CD1c-positive myeloid dendritic cell (primary cell): ENCODE measurements around the gene SLC16A4.

Experiments used
- DNase-seq: peaks from one replicate; pipeline ENCODE4 v3.0.0-alpha.2; 2016; ENCODE audit errors: extremely low spot score

The SLC16A4 gene

DNA sequence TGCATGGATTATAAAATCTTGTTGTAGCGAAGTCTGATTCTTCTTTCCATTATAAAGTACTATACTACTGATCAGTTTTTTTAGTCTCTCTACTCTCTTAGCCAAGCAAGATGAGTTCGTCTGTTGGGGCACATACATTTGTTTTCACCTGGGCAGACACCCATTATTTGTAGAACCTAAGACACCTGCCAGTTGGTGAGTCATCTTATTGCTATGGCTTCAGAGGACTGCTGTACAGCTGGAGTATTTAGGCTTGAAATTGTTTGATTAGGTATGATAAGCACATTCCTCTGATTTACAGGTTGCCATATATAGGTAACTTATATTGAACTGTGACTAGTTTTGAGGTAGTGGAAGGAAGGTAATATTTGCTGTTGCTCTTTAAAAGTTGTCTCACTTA is 34.4 kb downstream of the SLC16A4 start:
- no peak for DNase-seq

DNA sequence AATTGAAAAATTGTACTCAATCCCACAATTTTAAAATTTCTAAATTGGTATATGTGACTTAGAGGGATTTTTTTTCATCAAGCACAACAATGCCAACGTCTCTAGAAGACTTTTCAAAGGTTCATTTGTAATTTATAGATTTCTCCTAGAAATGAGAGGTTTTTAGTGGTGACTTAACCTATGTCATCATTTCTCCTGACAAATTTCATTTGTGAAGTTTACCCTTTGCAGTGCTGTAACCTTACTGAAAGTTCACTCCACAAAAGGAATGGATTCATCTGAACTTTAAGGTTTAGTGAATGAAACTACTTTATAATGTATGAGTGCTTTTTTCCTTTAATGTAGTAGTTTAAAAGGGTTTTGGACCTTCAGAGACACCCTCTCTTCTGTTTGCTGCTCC is 35.5 kb downstream of the SLC16A4 start:
- no peak for DNase-seq

DNA sequence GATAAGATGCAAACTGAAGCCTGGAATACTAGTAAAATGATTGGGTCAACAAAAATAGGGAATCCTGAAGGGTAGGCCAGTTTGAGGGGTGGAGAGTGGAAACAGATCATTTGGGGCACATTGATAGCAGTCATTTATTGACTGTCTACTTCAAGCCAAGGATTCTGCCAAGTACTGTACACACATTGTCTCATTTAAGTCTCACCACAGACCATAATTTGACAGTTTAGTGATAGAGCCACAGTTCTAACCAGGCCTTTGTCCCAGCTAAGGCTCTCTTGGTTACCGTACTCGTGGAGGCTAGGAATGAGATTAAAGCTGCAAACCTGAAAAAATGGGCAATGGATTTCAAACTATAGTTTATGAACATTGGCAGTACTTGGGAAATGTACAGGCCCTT is 40.5 kb downstream of the SLC16A4 start:
- DNase-seq, result no peak

GRCh38 chr1:110348771-110349170 is 42.1 kb downstream of the SLC16A4 start:
- no peak for DNase-seq

DNA sequence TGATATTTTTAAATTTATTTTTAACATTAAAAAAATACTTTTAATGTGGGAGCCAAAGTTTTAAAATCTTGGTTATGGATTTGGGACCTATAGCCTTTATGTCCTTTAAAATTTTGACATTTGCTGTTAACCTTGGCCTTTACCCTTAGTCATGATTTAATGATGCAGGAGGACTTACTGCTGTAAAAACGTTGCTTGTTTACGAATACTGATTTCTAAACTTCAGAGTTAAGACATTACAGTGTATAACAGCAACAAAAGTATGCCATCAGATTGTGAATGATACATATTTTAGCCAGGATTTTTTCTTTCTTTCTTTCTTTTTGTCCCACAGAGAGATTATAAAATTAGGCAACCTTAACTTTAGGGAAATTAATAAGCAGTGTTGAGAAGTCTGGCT is 42.8 kb downstream of the SLC16A4 start:
- no peak for DNase-seq

DNA sequence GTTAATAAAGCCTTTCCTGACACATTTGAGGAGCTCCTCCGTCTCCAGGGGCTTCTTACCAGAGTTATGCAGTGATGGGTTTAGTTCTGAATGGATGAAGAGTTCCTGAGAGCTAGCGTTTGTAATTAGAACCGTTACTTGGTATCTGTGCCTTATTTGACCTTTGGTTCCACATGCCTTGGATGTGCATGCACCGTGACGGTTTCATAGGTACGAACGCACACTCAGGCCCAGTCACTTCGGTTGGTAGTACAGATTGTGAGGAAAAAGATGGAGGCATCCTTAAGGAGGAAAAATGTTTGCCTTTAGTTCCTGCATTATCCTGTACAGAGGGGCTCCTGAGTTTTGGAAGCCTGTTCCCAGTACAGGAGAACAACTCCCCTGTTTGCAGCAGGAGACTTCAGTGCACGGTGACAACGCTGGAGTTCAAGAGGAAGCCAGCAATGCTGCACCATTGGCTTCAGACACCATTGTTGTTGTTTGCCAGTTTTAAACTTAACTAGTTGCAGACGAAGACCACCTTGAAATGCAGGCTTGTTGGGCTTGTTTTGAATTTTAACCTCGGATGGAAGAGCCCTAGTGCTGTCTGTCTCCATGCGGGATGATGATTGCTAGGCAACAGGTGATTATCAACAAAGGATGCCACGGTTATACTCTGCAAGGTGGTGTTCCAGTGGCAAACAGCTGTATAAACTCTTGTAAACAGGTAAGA is 43.5 kb downstream of the SLC16A4 start:
- no peak for DNase-seq

DNA sequence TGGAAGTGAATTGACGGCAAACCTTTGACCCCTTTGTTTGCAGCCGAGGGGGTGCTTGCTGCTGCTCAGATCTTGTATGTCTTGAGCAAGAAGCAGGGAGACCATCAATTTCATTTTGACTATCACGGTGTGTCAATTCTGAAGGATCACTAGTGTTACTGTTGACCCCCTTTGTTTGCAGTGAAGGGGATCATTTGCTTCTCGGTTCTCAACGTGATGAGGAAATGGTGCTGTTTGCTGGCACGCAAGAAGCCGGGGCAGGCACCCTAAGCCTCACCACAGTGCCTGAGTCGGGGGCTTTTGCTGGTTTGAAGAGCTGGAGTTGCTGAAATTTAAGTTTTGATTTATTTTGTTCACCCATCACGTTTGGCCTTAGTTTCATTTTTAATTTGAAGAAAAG is 44.1 kb downstream of the SLC16A4 start:
- no peak for DNase-seq

DNA sequence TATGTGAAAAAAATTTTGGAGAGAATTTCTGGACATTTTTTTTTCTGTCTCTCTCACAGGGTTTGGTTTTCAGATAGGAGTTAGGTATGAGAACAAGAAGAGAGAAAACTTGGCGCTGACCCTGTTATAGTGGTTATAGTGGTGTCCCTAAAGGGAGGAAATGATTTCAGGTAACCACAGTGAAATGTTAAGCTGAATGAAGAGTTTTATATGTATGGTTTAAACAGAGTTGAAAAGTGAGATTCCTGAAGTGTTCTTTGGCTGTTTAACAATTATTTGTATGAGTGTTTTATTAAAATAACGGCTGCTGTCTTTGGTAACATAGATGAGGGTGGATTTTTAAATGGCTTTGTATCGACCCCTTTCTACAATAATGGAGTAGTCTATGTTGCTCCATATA is 45.3 kb downstream of the SLC16A4 start:
- DNase-seq, result no peak

- DNase-seq, result no peak
Measured at GRCh38 chr1:110344152-110344551, 46.7 kb downstream of the SLC16A4 start.

DNA sequence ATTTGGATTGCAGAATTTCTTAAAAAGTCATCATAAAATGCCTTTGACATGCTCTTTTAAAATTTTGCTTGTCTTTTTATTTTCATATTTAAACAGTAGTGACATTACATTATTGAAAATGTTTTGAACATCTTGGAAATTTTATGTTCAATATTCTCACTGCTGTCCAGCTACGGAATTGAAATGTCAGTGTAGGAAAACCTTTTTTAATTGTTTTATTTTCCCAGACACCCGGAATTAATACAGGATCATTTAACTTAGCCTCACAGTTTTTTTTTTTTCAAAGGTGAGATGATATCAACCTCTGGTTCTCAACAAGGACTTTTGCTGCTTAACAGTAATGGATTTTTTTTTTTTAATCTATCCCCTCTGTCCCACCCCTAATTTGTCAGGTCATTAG is 47.6 kb downstream of the SLC16A4 start:
- no peak for DNase-seq

DNA sequence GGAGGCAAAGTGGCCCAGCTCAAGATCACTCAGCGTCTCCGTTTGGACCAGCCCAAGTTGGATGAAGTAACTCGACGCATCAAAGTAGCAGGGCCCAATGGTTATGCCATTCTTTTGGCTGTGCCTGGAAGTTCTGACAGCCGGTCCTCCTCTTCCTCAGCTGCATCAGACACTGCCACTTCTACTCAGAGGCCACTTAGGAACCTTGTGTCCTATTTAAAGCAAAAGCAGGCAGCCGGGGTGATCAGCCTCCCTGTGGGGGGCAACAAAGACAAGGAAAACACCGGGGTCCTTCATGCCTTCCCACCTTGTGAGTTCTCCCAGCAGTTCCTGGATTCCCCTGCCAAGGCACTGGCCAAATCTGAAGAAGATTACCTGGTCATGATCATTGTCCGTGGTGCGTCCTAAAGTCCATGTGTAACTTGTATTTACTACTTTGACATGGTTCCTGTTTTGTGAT is 48.9 kb downstream of the SLC16A4 start:
- DNase-seq, result no peak

DNA sequence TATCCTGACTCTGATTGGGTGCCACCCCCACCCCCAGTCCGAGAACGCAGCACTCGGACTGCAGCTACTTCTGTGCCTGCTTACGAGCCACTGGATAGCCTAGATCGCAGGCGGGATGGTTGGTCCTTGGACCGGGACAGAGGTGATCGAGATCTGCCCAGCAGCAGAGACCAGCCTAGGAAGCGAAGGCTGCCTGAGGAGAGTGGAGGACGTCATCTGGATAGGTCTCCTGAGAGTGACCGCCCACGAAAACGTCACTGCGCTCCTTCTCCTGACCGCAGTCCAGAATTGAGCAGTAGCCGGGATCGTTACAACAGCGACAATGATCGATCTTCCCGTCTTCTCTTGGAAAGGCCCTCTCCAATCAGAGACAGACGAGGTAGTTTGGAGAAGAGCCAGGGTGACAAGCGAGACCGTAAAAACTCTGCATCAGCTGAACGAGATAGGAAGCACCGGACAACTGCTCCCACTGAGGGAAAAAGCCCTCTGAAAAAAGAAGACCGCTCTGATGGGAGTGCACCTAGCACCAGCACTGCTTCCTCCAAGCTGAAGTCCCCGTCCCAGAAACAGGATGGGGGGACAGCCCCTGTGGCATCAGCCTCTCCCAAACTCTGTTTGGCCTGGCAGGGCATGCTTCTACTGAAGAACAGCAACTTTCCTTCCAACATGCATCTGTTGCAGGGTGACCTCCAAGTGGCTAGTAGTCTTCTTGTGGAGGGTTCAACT is 49.5 kb downstream of the SLC16A4 start:
- DNase-seq, result no peak

- DNase-seq, result no peak
Measured at GRCh38 chr1:110340207-110340468, 50.7 kb downstream of the SLC16A4 start.

DNA sequence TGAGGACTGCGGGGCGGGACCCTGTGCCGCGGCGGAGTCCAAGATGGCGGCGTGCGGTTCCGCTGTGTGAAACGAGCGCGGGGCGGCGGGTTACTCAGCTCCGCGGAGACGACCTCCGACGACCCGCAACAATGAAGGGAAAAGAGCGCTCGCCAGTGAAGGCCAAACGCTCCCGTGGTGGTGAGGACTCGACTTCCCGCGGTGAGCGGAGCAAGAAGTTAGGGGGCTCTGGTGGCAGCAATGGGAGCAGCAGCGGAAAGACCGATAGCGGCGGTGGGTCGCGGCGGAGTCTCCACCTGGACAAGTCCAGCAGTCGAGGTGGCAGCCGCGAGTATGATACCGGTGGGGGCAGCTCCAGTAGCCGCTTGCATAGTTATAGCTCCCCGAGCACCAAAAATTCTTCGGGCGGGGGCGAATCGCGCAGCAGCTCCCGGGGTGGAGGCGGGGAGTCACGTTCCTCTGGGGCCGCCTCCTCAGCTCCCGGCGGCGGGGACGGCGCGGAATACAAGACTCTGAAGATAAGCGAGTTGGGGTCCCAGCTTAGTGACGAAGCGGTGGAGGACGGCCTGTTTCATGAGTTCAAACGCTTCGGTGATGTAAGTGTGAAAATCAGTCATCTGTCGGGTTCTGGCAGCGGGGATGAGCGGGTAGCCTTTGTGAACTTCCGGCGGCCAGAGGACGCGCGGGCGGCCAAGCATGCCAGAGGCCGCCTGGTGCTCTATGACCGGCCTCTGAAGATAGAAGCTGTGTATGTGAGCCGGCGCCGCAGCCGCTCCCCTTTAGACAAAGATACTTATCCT is 51.2 kb downstream of the SLC16A4 start:
- DNase-seq, result peak; percentile 60

GRCh38 chr1:110338886-110339406 is 51.9 kb downstream of the SLC16A4 start, which contains the start of gene RBM15:
RBM15 (plus strand) TSS chr1:110339377; CDS start chr1:110339406, 29 bp downstream.
- DNase-seq, result peak; percentile 100

- DNase-seq, result peak; percentile 96
Measured at GRCh38 chr1:110338309-110338885, 52.4 kb downstream of the SLC16A4 start.

GRCh38 chr1:110337704-110338308 is 53.0 kb downstream of the SLC16A4 start:
- DNase-seq, result peak; percentile 35

DNA sequence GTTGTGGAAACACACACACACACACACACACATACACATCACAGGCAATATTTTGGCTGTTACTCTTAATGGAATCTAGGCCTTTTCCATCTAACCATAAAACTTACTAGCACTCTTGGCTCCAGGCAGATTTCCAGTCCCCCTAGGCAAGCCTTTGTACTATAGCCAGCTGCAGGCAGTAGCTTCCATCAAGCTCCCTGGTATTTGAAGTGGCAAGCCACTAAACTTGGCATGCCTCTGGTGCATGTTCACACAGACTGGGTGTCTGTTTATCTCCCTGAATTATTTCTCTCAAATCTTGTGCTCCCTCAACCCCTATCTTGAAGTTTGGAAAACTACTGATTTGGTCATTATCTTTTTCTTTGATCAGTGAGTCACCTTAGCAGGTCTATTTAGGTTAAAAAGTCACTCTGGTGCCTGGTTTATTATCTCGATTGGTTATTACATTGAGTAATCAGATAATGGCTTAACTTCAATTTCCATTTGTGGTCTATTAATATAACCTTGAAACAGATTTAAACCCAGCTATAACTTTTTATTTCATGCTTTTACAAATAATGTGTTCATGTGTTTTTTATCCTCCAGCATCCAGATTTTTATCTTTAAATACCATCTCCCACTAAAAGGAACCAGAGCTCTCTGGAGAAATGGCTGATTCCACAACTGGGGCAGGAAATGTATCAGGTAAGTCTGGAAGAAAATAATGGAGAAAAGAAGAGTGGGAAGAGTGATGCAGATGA is 54.4 kb downstream of the SLC16A4 start:
- no peak for DNase-seq

GRCh38 chr1:110335265-110335664 is 55.6 kb downstream of the SLC16A4 start:
- DNase-seq, result no peak

DNA sequence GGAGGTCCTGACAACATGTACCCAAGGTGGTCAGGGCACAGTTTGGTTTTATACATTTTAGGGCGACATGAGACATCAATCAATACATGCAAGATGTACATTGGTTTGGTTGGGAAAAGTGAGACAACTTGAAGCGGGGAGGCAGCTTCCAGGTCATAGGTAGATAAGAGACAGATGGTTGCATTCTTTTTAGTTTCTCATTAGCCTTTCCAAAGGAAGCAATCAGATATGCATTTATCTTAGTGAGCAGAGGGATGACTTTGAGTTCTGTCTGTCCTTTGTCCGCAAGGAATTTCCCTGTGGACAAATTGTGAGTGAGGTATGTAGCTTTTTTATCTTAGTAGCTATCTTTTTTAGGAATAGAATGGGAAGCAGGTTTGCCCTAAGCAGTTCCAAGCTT is 62.1 kb downstream of the SLC16A4 start:
- no peak for DNase-seq

DNA sequence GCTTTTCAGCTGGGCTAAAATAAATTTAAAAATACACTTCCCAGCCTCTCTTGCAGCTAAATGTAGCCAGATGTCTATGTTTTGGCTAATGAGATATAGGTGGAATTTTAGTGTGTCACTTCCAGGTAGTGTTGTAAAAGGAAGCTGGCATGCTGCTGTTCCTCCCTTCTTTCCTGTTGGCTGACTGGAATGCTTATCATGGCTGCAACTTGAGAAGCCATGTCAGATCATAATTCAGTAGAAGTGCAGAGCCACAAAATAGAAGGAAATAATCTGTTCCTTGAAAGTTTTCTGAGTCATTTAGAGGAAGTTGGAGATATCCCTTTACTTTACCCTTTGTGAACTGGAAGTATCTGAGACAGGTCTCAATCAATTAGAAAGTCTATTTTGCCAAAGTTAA is 62.6 kb downstream of the SLC16A4 start:
- DNase-seq, result peak; percentile 29
